Fibroblast of pulmonary artery (primary cell): ENCODE measurements around the gene MB.

Experiments used
- DNase-seq: peaks from one replicate; pipeline ENCODE4 v3.0.0-alpha.2; 2010; ENCODE audit warnings: low read depth
- H3K4me3 ChIP-seq: replicated peaks from 2 replicates; pipeline ENCODE4 v1.5.1; 2011; ENCODE audit warnings: low read depth, mild to moderate bottlenecking, control low read depth, low read length, moderate library complexity
- TF ChIP-seq, protein P1 (sequence below): IDR thresholded peaks from 2 replicates; pipeline ENCODE4 v1.5.1; 2011; ENCODE audit warnings: mild to moderate bottlenecking, control low read depth, low read length, inconsistent platforms; ENCODE audit errors: missing control alignments

The MB gene

DNA sequence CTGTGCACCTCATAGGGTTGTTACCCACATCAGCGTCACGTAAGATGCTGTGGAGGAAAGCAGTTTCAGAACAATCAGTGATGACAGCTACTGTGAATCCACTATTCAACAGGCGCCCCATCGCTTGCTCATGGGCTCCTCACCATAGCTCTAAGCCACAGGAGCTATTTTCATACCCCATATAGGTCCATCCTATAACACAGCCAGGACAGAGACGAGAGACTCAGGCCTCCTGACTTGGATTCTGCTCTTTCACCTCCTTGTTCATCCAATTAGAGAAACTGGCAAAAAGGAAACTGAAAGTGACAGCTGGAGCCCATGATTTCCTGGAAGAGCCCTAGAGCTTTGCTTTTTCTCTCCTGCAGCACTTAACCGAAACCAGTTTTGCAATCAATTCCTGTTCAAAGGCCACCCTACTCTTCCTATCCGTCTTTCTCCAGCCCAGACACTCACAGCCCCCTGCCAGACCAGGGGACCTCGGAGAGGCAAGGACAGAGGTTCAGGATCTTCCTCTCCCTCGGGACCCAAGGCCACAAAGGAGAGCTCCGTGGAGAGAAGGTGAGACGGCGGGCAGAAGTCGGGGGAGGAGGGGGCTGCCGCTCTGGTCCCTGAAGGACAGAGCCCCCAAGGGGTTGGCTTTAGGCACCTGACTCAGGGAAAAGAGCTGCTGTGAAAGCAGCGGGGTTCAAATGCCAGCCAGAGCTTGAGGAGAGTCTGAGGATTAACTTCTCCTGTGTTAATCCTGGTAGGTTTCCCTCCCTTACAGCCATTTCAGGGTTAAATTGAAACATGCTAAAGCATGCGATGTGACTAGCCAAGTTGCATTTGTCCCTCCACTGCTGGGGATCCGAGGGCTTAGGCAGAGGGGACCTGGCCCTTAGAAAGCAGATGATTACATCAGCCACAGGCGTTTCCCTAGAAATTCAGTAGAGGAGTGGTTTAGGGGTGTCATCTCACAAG, 31.2 kb upstream of the MB start, which contains the start of gene APOL6:
TSS of gene APOL6 (plus strand) at position 381 of the 960 bp plus-strand sequence. CDS start 7,980 bp downstream, outside the sequence.
- TF ChIP-seq, protein P1, sequence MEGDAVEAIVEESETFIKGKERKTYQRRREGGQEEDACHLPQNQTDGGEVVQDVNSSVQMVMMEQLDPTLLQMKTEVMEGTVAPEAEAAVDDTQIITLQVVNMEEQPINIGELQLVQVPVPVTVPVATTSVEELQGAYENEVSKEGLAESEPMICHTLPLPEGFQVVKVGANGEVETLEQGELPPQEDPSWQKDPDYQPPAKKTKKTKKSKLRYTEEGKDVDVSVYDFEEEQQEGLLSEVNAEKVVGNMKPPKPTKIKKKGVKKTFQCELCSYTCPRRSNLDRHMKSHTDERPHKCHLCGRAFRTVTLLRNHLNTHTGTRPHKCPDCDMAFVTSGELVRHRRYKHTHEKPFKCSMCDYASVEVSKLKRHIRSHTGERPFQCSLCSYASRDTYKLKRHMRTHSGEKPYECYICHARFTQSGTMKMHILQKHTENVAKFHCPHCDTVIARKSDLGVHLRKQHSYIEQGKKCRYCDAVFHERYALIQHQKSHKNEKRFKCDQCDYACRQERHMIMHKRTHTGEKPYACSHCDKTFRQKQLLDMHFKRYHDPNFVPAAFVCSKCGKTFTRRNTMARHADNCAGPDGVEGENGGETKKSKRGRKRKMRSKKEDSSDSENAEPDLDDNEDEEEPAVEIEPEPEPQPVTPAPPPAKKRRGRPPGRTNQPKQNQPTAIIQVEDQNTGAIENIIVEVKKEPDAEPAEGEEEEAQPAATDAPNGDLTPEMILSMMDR = no peak
- peak; percentile 77 for DNase-seq
- H3K4me3 ChIP-seq = peak within 1 kb of the TSS; percentile 69

DNA sequence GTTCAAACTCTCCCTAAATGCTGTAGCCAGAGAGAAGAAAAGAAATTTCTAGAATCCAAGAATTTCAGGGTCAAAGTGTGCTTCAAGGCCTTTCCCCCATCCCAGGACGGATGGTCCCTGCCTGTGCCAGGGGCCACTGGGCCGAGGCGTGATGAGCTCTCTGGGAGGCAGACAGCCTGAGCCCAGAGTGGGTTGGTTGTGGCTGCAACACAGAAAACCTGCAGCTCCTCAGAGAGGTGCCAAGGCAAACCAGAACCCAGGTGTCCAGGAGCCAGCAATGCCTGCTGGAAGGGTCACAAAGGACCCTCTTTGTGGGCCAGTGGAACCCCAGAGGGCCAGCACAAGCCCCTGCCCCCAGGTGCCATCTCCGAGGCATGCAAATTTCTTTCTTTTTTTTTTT, 28.5 kb upstream of the MB start:
- TF ChIP-seq, protein P1 = no peak
- no peak overlapping the region for H3K4me3 ChIP-seq
- no peak for DNase-seq

DNA sequence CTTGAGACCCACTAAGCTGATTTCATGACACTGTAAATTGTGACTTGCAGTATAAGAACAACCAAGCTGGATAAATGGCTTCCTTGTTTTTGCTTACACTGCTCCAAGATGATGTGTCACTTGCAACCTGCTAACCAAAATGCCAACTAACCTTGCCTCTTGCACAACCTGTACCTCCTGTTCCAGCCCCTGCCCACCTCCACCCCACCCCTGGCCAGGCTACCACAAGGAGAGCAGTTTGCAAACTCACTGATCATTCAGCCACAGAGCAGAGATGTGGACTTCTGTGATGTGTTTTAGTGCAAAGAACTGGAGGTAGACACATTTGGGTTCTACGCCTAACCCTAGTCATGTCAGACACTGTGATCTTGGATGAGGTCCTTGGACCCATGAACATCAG, 26.9 kb upstream of the MB start:
- H3K4me3 ChIP-seq = no peak overlapping the region
- TF ChIP-seq, protein P1 = no peak
- DNase-seq = no peak

DNA sequence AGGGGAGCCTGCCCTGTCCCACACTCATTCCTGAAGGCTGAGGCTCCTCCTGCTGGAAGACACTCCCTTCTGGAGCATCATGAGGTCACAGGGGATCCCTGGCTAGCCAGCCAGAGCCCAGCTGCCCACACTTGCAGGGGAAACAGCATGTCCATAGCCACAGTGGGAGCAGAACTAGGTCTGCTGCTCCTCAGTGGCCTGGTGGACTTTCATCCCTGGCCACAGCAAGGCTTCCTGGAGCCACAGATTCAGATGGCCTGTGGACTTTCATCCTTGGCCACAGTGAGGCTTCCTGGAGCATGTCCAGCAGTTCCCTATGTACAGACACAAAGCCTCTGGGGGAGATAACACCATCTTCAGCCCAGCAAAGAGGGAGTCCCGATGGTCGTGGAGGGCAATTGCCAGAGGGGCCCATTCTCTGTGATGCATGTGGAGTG, 25.2 kb upstream of the MB start:
- no peak overlapping the region for H3K4me3 ChIP-seq
- DNase-seq = peak; percentile 38
- TF ChIP-seq, protein P1 = no peak

DNA sequence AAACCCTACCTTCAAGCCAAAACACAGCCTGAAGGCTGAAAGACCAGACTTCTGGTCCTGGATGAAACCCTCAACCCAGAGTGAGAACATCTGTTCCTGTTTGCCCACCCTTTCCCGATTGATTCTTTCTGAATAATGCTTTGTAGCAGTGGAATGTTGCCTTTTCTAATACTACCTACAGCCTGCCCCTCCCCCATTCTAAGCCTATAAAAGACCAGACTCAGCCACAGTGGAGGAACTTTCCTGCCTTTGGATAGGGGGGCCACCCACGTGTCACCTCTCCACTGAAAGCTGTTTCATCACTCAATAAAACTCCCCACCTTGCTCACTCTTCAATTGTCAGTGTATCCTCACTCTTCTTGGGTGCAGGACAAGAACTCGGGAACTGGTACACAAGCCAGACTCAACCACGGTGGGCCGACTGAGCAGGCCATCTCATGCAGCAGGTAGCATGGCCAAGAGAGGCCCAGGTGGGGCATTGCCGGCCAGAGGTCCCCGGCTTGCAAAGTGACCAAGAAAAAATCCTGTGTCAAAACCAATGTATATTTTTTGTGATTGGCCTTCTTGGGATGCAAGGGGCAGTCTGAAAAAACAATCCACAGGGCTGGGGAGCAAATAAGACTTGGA, 24.5 kb upstream of the MB start:
- no peak overlapping the region for H3K4me3 ChIP-seq
- DNase-seq = no peak
- TF ChIP-seq, protein P1 = no peak

DNA sequence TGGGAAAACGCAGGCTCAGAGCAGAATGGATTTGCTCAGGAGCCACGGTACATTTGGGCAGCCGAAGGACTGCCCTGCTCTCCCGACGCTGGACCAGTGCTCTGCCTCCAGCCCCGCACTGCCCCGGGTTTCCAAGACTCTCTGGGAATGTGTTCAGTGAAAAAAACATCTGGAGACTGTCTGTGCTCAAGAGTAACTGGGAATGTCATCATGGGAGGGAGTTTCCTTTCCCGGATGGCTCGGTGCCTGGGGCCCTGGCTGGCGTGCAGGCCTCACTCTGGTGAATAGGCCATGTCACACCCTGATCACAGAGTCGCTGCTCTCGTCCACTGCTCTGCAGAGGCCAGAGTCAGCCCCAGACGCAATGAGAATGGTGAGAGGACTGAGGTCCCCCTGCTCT, 21.3 kb upstream of the MB start:
- peak; percentile 91 for DNase-seq
- no peak overlapping the region for H3K4me3 ChIP-seq
- TF ChIP-seq, protein P1 = no peak
